ENCODE measurements around the gene PLXNC1. TPM values are rescaled to one million over a fixed set of nuclear protein-coding genes. Genes with fewer than 3 reads are reported as not detected.

Gene PLXNC1
- polyA plus RNA-seq, 3 donors from 2014 or later = 2.3 to 3.3 (median 2.5) TPM

DNA sequence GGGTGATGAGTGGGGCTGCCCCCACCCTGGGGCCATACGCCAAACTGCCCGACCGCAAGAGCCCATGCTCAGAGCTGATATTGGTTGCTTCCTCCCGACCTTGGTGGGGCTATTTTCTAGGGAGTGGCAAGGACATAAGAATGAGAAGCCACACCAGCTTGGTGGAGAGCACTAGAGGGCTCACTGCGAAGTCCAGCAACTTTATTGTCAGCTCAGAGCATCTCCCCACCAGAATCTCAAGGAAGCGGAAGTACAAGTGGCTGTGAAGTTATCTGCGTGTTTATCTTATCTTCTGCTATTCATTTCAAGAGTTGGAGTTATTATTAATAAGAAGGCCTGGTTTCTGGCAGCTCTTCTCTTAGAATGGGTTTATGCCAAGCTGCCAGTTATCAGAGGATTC is 4.9 kb upstream of the PLXNC1 start:
- Mint-ChIP-seq H3K4me1 (peaks cover 2 to 9% of the 10 kb centered on the region in 2 donors), H3K36me3 (no peaks in the 10 kb centered on the region), H3K9me3 (no peaks in the 10 kb centered on the region), H3K27ac (no peak overlapping the region), H3K4me3 (no peak overlapping the region), H3K27me3 (ENCODE audit: low read depth in 3 of 3) (peaks cover 2 to 5% (median 2%) of the 10 kb centered on the region in 3 donors)
- DNase-seq = no peak

GRCh38 chr12:94143951-94144350 is 4.4 kb upstream of the PLXNC1 start:
- no peak for DNase-seq
- H3K9me3 Mint-ChIP-seq = no peaks in the 10 kb centered on the region
- peaks cover 2 to 9% of the 10 kb centered on the region in 2 donors for H3K4me1 Mint-ChIP-seq
- no peak overlapping the region for H3K4me3 Mint-ChIP-seq
- peaks cover 2 to 5% (median 2%) of the 10 kb centered on the region in 3 donors for H3K27me3 Mint-ChIP-seq (ENCODE audit: low read depth in 3 of 3)
- no peaks in the 10 kb centered on the region for H3K36me3 Mint-ChIP-seq
- no peak overlapping the region for H3K27ac Mint-ChIP-seq

DNA sequence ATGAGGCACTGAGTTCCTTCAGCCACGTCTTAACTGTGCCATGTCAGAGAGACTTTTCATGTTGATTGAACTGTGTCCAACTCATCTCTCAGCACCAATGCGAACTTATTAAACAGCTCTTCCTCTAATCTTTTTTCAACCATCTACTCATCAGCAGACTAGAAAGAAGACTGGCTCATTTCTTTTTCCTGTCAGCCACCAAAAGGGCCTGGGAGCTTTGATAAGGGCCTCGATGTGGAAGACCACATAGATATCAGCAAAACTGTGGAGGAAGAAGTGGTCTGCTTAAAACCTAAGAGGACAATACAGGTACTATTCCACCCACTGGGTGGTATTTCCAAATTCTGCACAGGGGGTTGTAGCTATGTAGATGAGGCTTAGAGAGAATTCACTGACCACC is 3.6 kb upstream of the PLXNC1 start:
- no peak for DNase-seq
- Mint-ChIP-seq H3K27ac (no peak overlapping the region), H3K36me3 (no peaks in the 10 kb centered on the region), H3K4me1 (peaks cover 2 to 9% of the 10 kb centered on the region in 2 donors), H3K9me3 (no peaks in the 10 kb centered on the region), H3K27me3 (ENCODE audit: low read depth in 3 of 3) (peaks cover 0 to 5% (median 0%) of the 10 kb centered on the region in 3 donors), H3K4me3 (no peak overlapping the region)

DNA sequence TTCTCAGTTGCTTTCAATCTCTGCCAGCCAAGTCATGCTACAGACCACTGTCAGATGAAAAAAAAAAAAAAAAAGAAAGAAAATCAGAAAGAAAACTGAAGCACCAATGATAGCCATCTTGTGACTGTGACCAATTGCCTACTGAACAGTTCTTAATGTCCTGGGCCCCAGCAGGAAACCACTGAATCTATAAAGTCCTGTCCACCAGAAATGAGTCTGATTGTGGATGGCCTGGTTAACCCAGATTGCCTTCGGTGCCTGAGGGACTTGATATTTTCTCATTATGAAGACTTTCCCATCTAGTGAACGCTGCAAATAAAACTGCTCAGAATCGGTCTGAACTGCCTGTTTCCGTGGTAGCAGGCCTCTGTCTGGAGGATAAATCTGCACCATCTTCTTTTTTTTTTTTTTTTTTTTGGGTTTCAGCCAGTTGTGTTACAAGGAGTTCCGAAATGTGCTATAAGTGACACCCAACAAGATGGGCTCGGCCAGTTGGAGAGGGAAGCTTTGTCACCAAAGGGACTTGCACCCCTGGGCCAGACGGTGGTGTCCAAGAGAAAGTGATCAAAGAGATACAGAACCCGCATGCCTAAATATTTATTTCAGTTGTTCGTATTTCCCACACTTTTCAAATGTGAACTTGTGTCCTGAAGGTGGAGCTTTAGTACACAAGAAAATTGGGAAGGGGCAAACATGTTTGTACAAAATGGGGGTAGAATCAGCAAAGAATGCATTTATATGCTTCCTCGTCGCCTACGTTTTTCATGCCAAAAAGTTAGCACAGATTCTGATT is 3.0 kb upstream of the PLXNC1 start:
- peaks cover 0 to 4% (median 0%) of the 10 kb centered on the region in 3 donors for H3K27me3 Mint-ChIP-seq (ENCODE audit: low read depth in 3 of 3)
- H3K27ac Mint-ChIP-seq = no peak overlapping the region
- DNase-seq = peak in 2 of 3 donors; percentile 12 to 16
- peaks cover 5 to 13% of the 10 kb centered on the region in 2 donors for H3K4me1 Mint-ChIP-seq
- no peaks in the 10 kb centered on the region for H3K9me3 Mint-ChIP-seq
- no peaks in the 10 kb centered on the region for H3K36me3 Mint-ChIP-seq
- H3K4me3 Mint-ChIP-seq = no peak overlapping the region

DNA sequence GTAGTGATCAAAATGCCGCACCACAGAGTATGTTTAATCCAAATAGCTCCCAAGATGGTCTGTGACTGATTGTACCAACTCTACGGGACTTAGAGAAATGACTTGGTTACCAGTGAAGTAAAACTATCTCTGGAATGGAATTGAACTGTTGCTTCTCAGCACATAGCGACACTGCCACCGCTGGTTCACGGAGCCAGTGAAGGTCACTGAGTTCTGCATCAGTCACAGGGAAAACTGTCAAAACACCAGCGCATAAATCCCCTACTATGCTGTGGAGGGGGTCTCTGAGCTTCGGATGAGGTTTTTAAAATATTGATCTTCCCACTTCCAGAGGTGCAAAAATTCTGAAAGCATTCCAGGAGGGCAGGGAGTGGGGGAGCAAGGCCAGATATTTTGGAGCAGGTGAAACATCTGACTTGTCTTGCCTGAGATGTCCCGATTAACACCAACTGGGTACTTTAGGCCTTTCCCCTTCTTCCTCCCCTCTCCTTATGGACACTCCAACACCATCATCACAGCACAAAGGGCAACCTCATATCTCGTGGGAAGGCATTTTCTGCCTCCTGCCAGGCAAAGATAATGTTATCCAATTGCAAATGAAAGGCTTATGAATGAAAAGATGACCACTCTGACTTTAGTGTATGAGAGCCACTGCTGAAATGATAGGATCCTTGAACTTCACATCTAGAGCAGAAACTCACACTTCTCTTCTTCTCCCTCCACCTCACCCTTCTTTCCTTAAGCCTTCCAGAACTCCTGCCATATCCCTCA is 2.0 kb upstream of the PLXNC1 start:
- H3K4me3 Mint-ChIP-seq = peak overlapping the region in 2 of 5 donors; percentile 2 to 47
- H3K9me3 Mint-ChIP-seq = no peaks in the 10 kb centered on the region
- H3K36me3 Mint-ChIP-seq = no peaks in the 10 kb centered on the region
- H3K4me1 Mint-ChIP-seq = peaks cover 13 to 23% of the 10 kb centered on the region in 2 donors
- peak overlapping the region in 2 of 6 donors; percentile 20 to 53 for H3K27ac Mint-ChIP-seq
- no peak for DNase-seq
- peaks cover 0 to 3% (median 0%) of the 10 kb centered on the region in 3 donors for H3K27me3 Mint-ChIP-seq (ENCODE audit: low read depth in 3 of 3)

DNA sequence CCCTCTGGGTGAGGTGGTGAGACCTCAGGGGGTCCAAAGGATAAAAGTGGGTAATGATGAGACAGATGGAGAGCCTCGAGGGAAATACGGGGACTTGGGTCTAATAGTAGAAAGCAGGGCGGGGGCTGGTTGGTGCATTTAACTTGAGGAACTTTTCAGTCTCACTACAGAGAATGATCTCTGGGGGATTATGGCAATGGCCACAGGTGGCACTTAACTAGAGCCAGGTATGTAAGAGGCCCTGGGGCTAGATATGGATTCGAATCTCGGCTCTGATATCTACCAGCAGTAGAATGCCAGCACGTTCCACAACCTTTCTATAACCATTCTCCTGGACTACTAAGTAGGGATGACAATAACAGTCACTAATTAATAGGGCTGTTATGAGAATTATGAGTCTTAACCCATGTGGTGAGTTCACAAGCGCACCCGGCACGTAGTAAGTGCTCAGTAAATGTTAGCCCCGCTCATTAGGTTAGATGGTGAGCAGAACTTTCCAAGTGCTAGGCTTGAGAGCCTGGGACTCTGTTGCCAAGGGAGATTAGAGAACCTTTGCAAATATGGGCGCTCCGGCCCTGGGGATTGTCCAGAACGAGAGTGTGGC is 888 bp upstream of the PLXNC1 start:
- Mint-ChIP-seq H3K36me3 (no peaks in the 10 kb centered on the region), H3K27me3 (ENCODE audit: low read depth in 3 of 3) (peaks cover 0 to 3% (median 0%) of the 10 kb centered on the region in 3 donors), H3K27ac (peak overlapping the region in 2 of 6 donors; percentile 41 to 62), H3K4me3 (peak overlapping the region; percentile 80 to 87 (median 81)), H3K9me3 (no peaks in the 10 kb centered on the region), H3K4me1 (peaks cover 19 to 34% of the 10 kb centered on the region in 2 donors)
- DNase-seq = no peak

DNA sequence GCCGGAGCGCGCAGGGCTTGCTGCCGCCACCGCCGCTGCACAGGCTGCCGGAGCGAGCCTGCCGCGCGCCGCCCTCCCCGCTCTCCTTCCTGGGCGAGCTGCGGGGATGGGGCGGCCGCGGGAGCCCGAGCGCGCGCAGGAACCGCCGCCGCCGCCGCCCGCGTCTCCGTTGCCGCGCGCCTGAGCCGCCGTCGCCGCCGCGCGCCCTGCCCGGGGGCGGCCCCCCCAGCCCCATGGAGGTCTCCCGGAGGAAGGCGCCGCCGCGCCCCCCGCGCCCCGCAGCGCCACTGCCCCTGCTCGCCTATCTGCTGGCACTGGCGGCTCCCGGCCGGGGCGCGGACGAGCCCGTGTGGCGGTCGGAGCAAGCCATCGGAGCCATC is 352 bp downstream of the PLXNC1 start:
- no peak overlapping the region for H3K27ac Mint-ChIP-seq
- DNase-seq = no peak
- no peaks in the 10 kb centered on the region for H3K36me3 Mint-ChIP-seq
- H3K4me1 Mint-ChIP-seq = peaks cover 21 to 39% of the 10 kb centered on the region in 2 donors
- peaks cover 0 to 3% (median 0%) of the 10 kb centered on the region in 3 donors for H3K27me3 Mint-ChIP-seq (ENCODE audit: low read depth in 3 of 3)
- H3K9me3 Mint-ChIP-seq = no peaks in the 10 kb centered on the region
- peak overlapping the region; percentile 68 to 87 (median 81) for H3K4me3 Mint-ChIP-seq

DNA sequence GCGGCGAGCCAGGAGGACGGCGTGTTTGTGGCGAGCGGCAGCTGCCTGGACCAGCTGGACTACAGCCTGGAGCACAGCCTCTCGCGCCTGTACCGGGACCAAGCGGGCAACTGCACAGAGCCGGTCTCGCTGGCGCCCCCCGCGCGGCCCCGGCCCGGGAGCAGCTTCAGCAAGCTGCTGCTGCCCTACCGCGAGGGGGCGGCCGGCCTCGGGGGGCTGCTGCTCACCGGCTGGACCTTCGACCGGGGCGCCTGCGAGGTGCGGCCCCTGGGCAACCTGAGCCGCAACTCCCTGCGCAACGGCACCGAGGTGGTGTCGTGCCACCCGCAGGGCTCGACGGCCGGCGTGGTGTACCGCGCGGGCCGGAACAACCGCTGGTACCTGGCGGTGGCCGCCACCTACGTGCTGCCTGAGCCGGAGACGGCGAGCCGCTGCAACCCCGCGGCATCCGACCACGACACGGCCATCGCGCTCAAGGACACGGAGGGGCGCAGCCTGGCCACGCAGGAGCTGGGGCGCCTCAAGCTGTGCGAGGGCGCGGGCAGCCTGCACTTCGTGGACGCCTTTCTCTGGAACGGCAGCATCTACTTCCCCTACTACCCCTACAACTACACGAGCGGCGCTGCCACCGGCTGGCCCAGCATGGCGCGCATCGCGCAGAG is 873 bp downstream of the PLXNC1 start:
- peak overlapping the region; percentile 90 to 95 (median 93) for H3K4me3 Mint-ChIP-seq
- no peaks in the 10 kb centered on the region for H3K9me3 Mint-ChIP-seq
- peaks cover 21 to 39% of the 10 kb centered on the region in 2 donors for H3K4me1 Mint-ChIP-seq
- no peaks in the 10 kb centered on the region for H3K36me3 Mint-ChIP-seq
- peaks cover 0 to 3% (median 0%) of the 10 kb centered on the region in 3 donors for H3K27me3 Mint-ChIP-seq (ENCODE audit: low read depth in 3 of 3)
- peak; percentile 48 to 53 (median 53) for DNase-seq
- H3K27ac Mint-ChIP-seq = peak overlapping the region in 1 of 6 donors; percentile 37

DNA sequence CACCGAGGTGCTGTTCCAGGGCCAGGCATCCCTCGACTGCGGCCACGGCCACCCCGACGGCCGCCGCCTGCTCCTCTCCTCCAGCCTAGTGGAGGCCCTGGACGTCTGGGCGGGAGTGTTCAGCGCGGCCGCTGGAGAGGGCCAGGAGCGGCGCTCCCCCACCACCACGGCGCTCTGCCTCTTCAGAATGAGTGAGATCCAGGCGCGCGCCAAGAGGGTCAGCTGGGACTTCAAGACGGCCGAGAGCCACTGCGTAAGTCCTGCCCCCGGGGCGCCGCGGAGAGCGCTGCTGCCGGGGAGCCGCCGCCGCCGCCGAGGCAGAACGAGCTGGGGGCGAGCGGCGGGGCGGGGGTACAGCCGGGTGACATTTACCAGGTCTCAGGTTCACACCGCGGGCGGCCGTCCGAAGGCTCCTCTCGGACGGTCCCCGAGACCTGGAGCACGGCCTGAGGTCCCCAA is 1.4 kb downstream of the PLXNC1 start:
- Mint-ChIP-seq H3K27ac (no peak overlapping the region), H3K4me1 (peaks cover 21 to 39% of the 10 kb centered on the region in 2 donors), H3K36me3 (no peaks in the 10 kb centered on the region), H3K4me3 (peak overlapping the region; percentile 90 to 95 (median 93)), H3K9me3 (no peaks in the 10 kb centered on the region), H3K27me3 (ENCODE audit: low read depth in 3 of 3) (peaks cover 0 to 3% (median 0%) of the 10 kb centered on the region in 3 donors)
- DNase-seq = peak in 2 of 3 donors; percentile 26

- no peaks in the 10 kb centered on the region for H3K9me3 Mint-ChIP-seq
- no peaks in the 10 kb centered on the region for H3K36me3 Mint-ChIP-seq
- peaks cover 0 to 3% (median 0%) of the 10 kb centered on the region in 3 donors for H3K27me3 Mint-ChIP-seq (ENCODE audit: low read depth in 3 of 3)
- peak overlapping the region in 2 of 6 donors; percentile 56 to 67 for H3K27ac Mint-ChIP-seq
- H3K4me3 Mint-ChIP-seq = peak overlapping the region; percentile 90 to 95 (median 93)
- peaks cover 21 to 39% of the 10 kb centered on the region in 2 donors for H3K4me1 Mint-ChIP-seq
- peak; percentile 56 to 57 (median 56) for DNase-seq
Measured at GRCh38 chr12:94150240-94151121, 2.1 kb downstream of the PLXNC1 start.

- Mint-ChIP-seq H3K4me3 (peak overlapping the region; percentile 33 to 95 (median 91)), H3K36me3 (no peaks in the 10 kb centered on the region), H3K27me3 (ENCODE audit: low read depth in 3 of 3) (peaks cover 0 to 3% (median 0%) of the 10 kb centered on the region in 3 donors), H3K27ac (peak overlapping the region in 1 of 6 donors; percentile 24), H3K4me1 (peaks cover 21 to 39% of the 10 kb centered on the region in 2 donors), H3K9me3 (no peaks in the 10 kb centered on the region)
- no peak for DNase-seq
Measured at GRCh38 chr12:94151582-94151981, 3.2 kb downstream of the PLXNC1 start.

GRCh38 chr12:94152292-94153078 is 4.1 kb downstream of the PLXNC1 start:
- peak overlapping the region in 3 of 5 donors; percentile 1 to 2 (median 1) for H3K4me3 Mint-ChIP-seq
- no peaks in the 10 kb centered on the region for H3K36me3 Mint-ChIP-seq
- peaks cover 0 to 3% (median 0%) of the 10 kb centered on the region in 3 donors for H3K27me3 Mint-ChIP-seq (ENCODE audit: low read depth in 3 of 3)
- peaks cover 23 to 40% of the 10 kb centered on the region in 2 donors for H3K4me1 Mint-ChIP-seq
- H3K9me3 Mint-ChIP-seq = no peaks in the 10 kb centered on the region
- DNase-seq = no peak
- H3K27ac Mint-ChIP-seq = no peak overlapping the region

Data from immature natural killer cell (primary cell).